Ectodermal cell (in vitro differentiated cells): ENCODE results near the gene KRTAP5-4.
"Not testable (repeated sequence)": the region's sequence is repeated elsewhere in the genome, so short reads cannot be mapped to it uniquely, and the experiment has no call there.

Source experiments
- H3K27ac ChIP-seq: 2 replicates; pipeline ENCODE4 v1.7.0; 2013; ENCODE audit warnings: mild to moderate bottlenecking, low read depth, low read length; ENCODE audit not compliant: insufficient read depth, poor library complexity, severe bottlenecking
- H3K27me3 ChIP-seq: 2 replicates; pipeline ENCODE4 v1.7.0; 2013; ENCODE audit warnings: mild to moderate bottlenecking, low read length; ENCODE audit not compliant: insufficient read depth, control insufficient read depth, poor library complexity, severe bottlenecking
- H3K36me3 ChIP-seq: one replicate; pipeline ENCODE4 v1.7.0; 2013; ENCODE audit warnings: low read length; ENCODE audit not compliant: control insufficient read depth, insufficient read depth
- H3K4me1 ChIP-seq: one replicate; pipeline ENCODE4 v1.7.0; 2013; ENCODE audit warnings: low read length; ENCODE audit not compliant: control insufficient read depth, insufficient read depth
- H3K4me3 ChIP-seq: 2 replicates; pipeline ENCODE4 v1.7.0; 2013; ENCODE audit warnings: low read depth, low read length, control low read depth; ENCODE audit not compliant: insufficient read depth
- H3K9me3 ChIP-seq: 2 replicates; pipeline ENCODE4 v1.7.0; 2013; ENCODE audit warnings: mild to moderate bottlenecking, low read length, moderate library complexity; ENCODE audit not compliant: control insufficient read depth
- WGBS, 2 experiments: methylation state at CpG; one replicate each; pipeline ENCODE4 v1.1.7; 2013; ENCODE audit warnings: missing lambda C conversion rate in 2 of 2; 5-methylcytosine and 5-hydroxymethylcytosine counted together

KRTAP5-4 gene

DNA sequence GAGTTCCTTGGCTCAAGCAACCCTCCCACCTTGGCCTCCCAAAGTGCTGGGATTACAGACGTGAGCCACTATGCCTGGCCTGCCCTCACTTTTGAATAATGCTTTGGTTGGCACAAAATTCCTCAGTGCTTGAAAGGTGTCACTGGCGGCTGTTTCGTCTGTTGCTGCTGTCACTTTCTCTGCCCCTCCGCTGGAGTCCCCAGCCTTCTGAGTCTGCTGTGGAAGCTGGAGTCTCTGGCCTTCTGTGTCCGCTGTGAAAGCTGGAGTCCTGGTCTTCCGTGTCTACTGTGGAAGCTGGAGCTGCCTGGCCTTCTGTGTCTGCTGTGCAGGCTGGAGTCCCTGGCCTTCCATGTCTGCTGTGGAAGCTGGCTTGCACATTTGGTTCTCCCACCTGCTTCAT is 31.9 kb downstream of the KRTAP5-4 start:
- Histone ChIP-seq H3K27ac (no peak overlapping the region), H3K4me3 (no peak overlapping the region), H3K4me1 (no peaks in the 10 kb centered on the region), H3K36me3 (no peaks in the 10 kb centered on the region), H3K27me3 (no peaks in the 10 kb centered on the region), H3K9me3 (no peaks in the 10 kb centered on the region)
- WGBS, 2 experiments = 90 to 91% methylated on average over 6 of the region's 6 CpGs

DNA sequence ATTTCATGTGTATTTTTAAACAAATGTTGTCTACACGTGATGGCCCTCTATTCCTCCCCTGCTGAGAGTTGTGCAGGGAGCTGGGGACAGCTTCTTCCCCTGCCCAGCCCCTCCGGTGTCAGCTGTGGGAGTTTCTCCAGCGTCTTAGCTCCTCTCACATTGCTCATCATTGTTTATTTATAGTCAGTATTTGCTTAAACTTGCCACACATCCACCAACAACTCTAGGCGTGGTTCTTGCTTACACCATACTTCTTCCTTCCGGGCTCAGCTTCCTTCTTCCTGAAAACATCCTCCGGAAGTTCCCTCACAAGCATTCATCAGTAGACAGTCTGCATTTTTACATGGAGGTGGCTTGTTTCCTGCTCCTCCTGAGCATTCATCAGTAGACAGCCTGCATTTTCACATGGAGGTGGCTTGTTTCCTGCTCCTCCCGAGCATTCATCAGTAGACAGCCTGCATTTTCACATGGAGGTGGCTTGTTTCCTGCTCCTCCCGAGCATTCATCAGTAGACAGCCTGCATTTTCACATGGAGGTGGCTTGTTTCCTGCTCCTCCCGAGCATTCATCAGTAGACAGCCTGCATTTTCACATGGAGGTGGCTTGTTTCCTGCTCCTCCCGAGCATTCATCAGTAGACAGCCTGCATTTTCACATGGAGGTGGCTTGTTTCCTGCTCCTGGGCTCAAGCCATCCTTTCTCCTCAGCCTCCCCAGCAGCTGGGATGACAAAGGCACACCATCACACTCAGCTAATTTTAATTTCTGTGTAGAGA is 32.6 kb downstream of the KRTAP5-4 start:
- not testable (repeated sequence) for H3K27ac ChIP-seq, H3K27me3 ChIP-seq, H3K36me3 ChIP-seq, H3K4me1 ChIP-seq, H3K4me3 ChIP-seq, H3K9me3 ChIP-seq
- WGBS, 2 experiments = 70 to 78% methylated on average over 7 of the region's 10 CpGs

DNA sequence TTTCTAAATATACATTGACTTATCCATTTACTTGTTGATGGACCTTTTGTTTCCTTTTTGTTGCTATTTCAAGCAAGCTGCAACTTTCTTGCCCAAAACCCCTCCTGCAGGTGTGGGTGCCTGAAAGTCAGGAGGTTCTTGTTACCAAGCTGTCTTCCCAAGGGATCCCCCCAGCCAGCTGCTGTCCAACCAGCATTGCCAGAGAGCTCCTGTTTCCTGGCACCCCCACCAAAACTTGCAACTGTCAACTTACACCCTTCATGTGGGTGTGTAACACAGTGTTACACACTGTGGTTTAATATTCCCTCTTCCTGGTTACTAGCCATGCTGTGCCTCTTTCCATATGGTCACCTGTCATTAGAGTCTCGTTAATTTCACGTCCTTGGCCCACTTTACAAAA is 35.2 kb downstream of the KRTAP5-4 start:
- Histone ChIP-seq H3K4me1 (no peaks in the 10 kb centered on the region), H3K27me3 (no peaks in the 10 kb centered on the region), H3K36me3 (no peaks in the 10 kb centered on the region), H3K4me3 (no peak overlapping the region), H3K27ac (no peak overlapping the region), H3K9me3 (no peaks in the 10 kb centered on the region)
- 90 to 100% methylated on average over 2 of the region's 2 CpGs for WGBS, 2 experiments

DNA sequence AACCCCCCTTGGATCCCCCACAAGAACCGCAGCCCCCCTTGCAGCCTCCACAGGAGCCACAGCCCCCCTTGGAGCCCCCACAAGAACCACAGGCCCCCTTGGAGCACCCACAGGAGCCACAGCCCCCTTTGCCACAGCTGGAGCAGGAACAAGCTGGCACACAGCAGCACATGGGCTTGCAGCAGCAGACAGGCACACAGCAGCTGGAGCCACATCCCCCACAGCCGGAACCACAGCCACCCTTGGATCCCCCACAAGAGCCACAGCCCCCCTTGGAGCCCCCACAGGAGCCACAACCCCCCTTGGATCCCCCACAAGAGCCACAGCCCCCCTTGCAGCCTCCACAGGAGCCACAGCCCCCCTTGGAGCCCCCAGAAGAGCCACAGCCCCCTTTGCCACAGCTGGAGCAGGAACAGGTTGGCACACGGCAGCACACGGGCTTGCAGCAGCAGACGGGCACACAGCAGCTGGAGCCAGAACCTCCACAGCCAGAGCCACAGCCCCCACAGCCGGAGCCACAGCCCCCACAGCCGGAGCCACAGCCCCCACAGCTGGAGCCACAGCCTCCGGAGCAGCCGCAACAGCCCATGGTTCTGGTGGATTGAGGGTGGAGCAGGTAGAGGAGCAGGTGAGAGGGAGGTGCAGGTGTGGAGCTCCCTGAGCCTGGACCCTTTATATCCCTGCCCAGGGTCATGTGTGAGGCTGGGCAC is 37.1 kb downstream of the KRTAP5-4 start, which contains the start of gene KRTAP5-1:
KRTAP5-1 (minus strand) TSS at position 623 of the 710 bp plus-strand sequence; CDS start at position 589, 34 bp downstream.
- WGBS, 2 experiments = 87 to 94% methylated on average over 8 to 9 of the region's 9 CpGs
- H3K27me3 ChIP-seq, H3K27ac ChIP-seq, H3K4me3 ChIP-seq, H3K9me3 ChIP-seq, H3K36me3 ChIP-seq, H3K4me1 ChIP-seq: not testable (repeated sequence)

DNA sequence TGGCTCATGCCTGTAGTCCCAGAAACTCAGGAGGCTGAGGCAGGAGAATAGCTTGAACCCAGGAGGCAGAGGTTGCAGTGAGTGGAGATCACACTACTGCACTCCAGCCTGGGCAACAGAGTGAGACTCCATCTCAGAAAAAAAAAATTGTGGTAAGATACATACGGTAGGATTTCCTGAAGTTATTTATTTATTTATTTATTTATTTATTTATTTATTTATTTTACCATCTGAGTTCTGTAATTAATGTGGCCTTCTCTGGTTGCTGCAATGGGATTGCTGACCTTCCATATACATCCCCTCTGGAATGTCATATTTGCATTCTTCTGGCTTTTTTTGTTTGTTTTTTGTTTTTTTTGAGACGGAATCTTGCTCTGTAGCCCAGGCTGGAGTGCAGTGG is 39.0 kb downstream of the KRTAP5-4 start:
- H3K27me3 ChIP-seq, H3K4me3 ChIP-seq, H3K36me3 ChIP-seq, H3K27ac ChIP-seq, H3K4me1 ChIP-seq, H3K9me3 ChIP-seq: not testable (repeated sequence)
- 94 to 100% methylated on average over 1 of the region's 2 CpGs for WGBS, 2 experiments

DNA sequence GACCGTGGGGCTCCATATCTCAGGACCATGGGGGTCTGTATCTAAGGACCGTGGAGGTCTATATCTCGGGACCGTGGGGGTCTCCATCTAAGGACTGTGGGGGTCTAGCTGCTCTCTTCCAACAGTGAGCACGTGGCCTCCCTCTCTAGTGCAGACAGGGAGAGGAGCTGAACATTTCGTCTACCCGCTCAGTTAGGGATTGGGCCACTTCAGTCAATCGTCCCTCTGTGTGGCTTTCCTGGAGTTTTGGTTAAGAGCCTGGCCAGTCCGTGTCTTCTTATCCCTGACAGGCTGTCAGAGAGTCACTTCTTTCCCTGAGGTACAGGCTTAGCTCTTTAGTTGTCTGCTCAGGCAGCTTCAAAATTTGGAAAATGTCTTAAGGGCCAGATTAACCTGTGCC is 40.0 kb downstream of the KRTAP5-4 start:
- H3K4me3 ChIP-seq = no peak overlapping the region

DNA sequence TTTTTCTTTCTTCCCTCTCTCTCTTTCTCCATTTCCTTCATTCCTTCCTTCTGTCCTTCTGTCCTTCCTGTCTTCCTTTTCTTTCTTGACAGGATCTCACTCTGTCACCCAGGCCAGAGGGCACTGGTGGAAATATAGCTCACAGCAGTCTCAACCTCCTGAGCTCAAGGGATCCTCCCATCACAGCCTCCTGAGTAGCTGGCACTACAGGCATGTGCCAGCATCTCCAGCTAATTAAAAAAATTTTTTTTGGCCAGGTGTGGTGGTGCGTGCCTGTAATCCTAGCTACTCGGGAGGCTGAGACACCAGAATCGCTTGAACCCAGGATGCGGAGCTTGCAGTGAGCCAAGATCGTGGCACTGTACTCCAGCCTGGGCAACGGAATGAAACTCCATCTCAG is 45.1 kb downstream of the KRTAP5-4 start:
- Histone ChIP-seq H3K4me1 (peaks cover 14% of the 10 kb centered on the region), H3K27ac (no peak overlapping the region), H3K9me3 (no peaks in the 10 kb centered on the region), H3K4me3 (no peak overlapping the region), H3K36me3 (no peaks in the 10 kb centered on the region), H3K27me3 (peaks cover 38% of the 10 kb centered on the region)
- WGBS, 2 experiments = 91 to 97% methylated on average over 6 of the region's 6 CpGs

More for the DNA sequence above, 40.0 kb downstream of the KRTAP5-4 start:
- no peaks in the 10 kb centered on the region for H3K27me3 ChIP-seq
- no peaks in the 10 kb centered on the region for H3K9me3 ChIP-seq
- H3K4me1 ChIP-seq = no peaks in the 10 kb centered on the region
- 87 to 88% methylated on average over 9 of the region's 9 CpGs for WGBS, 2 experiments
- H3K36me3 ChIP-seq = no peaks in the 10 kb centered on the region
- no peak overlapping the region for H3K27ac ChIP-seq

DNA sequence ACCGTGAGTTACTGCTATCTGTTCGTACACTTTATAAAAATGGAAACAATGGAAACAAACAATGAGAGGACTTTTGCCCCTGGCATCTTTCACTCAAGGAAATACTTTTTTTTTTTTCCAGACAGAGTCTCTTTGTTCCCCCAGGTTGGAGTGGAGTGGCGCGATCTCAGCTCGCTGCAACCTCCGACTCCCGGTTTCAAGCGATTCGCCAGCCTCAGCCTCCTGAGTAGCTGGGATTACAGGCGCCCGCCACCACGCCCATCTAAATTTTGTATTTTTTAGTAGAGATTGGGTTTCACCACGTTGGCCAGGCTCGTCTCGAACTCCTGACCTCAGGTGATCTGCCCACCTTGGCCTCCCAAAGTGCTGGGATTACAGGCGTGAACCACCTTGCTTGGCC is 46.2 kb downstream of the KRTAP5-4 start:
- H3K36me3 ChIP-seq, H3K27ac ChIP-seq, H3K4me3 ChIP-seq, H3K9me3 ChIP-seq: not testable (repeated sequence)
- peaks cover 14% of the 10 kb centered on the region for H3K4me1 ChIP-seq
- peaks cover 47% of the 10 kb centered on the region for H3K27me3 ChIP-seq
- WGBS, 2 experiments = 87 to 88% methylated on average over 16 of the region's 16 CpGs

DNA sequence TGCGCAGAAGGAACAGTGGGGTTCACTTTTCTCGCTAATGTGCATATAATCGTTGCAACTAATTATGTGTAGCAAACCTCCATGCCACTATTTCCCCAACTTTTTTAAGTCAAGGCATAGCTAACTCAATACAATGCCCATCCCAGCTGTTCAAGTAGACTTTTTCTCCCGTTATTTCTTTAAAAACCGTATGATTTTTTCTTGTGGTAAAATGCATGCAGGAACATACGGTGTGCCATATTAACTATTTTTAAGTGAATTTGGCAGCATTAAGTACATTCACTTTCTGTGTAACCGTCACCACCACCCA is 47.0 kb downstream of the KRTAP5-4 start:
- peaks cover 56% of the 10 kb centered on the region for H3K27me3 ChIP-seq
- H3K36me3 ChIP-seq = no peaks in the 10 kb centered on the region
- H3K27ac ChIP-seq = no peak overlapping the region
- no peaks in the 10 kb centered on the region for H3K9me3 ChIP-seq
- peaks cover 14% of the 10 kb centered on the region for H3K4me1 ChIP-seq
- no peak overlapping the region for H3K4me3 ChIP-seq
- 31 to 33% methylated on average over 7 of the region's 7 CpGs for WGBS, 2 experiments

DNA sequence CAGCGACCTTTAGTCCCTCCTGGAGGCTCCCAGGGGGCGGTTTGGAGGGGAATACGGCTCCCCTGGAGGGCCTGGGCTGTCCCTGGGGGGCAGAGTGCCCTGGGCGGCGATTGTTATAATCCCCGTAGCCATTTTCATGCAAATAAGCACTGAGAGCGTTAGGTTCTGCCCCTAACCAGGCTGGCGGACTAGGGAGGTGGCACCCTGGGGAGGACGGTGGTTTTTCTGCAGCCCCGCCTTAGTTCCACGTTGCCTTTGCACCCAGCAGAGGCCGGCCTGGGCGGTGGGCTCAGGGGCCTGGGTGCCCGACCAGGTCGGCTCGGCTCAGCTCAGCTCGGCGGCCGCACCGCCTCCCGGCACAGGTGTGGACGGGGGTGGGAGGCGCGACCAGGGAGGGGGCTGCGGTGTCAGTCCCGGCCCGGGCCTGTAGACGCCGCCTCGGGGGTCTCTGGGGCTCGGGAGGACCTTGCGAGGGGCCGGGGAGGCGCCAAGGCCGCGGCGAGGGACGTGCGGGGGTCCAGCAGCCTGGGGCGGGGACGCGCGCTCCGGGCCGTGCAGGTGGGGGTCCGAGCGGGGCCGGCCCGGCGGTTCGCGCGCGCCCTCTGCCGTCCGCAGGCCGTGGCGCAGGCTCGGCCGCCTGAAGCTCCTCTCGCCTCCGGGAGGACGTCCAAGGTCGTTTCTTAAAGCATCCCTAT is 47.6 kb downstream of the KRTAP5-4 start:
- Histone ChIP-seq H3K9me3 (no peaks in the 10 kb centered on the region), H3K4me3 (peak overlapping the region; percentile 22), H3K27ac (no peak overlapping the region), H3K4me1 (peaks cover 14% of the 10 kb centered on the region), H3K27me3 (peaks cover 61% of the 10 kb centered on the region), H3K36me3 (no peaks in the 10 kb centered on the region)
- WGBS, 2 experiments = 1% methylated on average over 64 of the region's 64 CpGs
